Measurements from ENCODE around the gene TECPR2. TPM values are rescaled to one million over a fixed set of nuclear protein-coding genes. Genes with fewer than 3 reads are reported as not detected.

The TECPR2 gene, protein sequence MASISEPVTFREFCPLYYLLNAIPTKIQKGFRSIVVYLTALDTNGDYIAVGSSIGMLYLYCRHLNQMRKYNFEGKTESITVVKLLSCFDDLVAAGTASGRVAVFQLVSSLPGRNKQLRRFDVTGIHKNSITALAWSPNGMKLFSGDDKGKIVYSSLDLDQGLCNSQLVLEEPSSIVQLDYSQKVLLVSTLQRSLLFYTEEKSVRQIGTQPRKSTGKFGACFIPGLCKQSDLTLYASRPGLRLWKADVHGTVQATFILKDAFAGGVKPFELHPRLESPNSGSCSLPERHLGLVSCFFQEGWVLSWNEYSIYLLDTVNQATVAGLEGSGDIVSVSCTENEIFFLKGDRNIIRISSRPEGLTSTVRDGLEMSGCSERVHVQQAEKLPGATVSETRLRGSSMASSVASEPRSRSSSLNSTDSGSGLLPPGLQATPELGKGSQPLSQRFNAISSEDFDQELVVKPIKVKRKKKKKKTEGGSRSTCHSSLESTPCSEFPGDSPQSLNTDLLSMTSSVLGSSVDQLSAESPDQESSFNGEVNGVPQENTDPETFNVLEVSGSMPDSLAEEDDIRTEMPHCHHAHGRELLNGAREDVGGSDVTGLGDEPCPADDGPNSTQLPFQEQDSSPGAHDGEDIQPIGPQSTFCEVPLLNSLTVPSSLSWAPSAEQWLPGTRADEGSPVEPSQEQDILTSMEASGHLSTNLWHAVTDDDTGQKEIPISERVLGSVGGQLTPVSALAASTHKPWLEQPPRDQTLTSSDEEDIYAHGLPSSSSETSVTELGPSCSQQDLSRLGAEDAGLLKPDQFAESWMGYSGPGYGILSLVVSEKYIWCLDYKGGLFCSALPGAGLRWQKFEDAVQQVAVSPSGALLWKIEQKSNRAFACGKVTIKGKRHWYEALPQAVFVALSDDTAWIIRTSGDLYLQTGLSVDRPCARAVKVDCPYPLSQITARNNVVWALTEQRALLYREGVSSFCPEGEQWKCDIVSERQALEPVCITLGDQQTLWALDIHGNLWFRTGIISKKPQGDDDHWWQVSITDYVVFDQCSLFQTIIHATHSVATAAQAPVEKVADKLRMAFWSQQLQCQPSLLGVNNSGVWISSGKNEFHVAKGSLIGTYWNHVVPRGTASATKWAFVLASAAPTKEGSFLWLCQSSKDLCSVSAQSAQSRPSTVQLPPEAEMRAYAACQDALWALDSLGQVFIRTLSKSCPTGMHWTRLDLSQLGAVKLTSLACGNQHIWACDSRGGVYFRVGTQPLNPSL (N-terminal part only)
- total RNA-seq (10 to 100 TPM in 4 of 6 donors, 1 to 10 TPM in 2; 7.9 to 18.2 (median 11.0) TPM), polyA plus RNA-seq (10 to 100 TPM in 1 of 2 donors, 1 to 10 TPM in 1; 3.3 to 10.2 TPM)

DNA sequence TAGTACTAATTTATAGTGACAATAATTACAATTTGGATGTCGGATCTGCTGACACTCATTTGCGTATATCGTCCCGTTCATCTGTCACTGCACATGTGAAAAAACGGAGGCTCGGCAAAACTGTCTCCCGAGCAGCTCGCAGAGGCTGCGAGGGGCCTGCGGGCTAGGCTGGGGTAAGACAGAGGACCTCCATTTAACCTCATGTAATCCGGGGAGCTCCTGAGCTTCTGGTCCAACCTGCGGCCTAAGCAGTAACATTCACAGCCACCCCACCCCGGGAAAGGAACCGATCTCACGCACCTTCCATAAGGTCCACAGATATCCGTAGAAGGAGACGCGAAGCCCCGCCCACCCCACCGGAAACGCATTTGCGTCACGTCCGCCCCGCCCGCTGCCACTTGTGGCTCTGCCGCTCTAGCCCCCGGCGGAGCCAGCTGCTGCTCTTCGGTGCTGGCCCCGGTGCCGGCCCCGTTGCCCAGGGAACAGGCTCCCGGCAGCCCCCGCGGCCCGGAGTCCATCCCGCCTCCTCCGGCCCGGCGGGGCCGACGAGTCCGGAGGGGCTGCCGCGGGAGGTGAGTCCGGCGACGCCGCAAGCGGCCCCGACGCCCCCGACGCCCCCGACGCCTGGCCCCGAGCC is at the start of gene TECPR2, which contains the start of gene CINP:
TECPR2 (plus strand) TSS at position 397 of the 637 bp plus-strand sequence. CDS start 13,781 bp downstream, outside the sequence.
CINP (minus strand) TSS at position 346 of the 637 bp plus-strand sequence; CDS start at position 307, 39 bp downstream.
- intact Hi-C loops (cut with DNase I), result no loop called here
- Histone ChIP-seq H3K36me3 (peaks cover 0 to 12% (median 7%) of the 10 kb centered on the region in 3 donors), H3K4me1 (peaks cover 5 to 18% (median 7%) of the 10 kb centered on the region in 3 donors), H3K27ac (peak within 1 kb of the TSS; percentile 46 to 80 (median 74)), H3K4me3 (peak within 1 kb of the TSS; percentile 80 to 95 (median 88)), H3K9me3 (no peaks in the 10 kb centered on the region), H3K27me3 (no peaks in the 10 kb centered on the region)
- ATAC-seq (peak; percentile 98 to 100 (median 98)), FAIRE-seq (no peak), DNase-seq (peak; percentile 97 to 100 (median 98))
- TF ChIP-seq, protein P1, sequence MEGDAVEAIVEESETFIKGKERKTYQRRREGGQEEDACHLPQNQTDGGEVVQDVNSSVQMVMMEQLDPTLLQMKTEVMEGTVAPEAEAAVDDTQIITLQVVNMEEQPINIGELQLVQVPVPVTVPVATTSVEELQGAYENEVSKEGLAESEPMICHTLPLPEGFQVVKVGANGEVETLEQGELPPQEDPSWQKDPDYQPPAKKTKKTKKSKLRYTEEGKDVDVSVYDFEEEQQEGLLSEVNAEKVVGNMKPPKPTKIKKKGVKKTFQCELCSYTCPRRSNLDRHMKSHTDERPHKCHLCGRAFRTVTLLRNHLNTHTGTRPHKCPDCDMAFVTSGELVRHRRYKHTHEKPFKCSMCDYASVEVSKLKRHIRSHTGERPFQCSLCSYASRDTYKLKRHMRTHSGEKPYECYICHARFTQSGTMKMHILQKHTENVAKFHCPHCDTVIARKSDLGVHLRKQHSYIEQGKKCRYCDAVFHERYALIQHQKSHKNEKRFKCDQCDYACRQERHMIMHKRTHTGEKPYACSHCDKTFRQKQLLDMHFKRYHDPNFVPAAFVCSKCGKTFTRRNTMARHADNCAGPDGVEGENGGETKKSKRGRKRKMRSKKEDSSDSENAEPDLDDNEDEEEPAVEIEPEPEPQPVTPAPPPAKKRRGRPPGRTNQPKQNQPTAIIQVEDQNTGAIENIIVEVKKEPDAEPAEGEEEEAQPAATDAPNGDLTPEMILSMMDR (IDR thresholded peaks at IDR 0.05), result no peak
- WGBS, 2 donors, result 0% methylated on average over 46 to 58 of the region's 58 CpGs

DNA sequence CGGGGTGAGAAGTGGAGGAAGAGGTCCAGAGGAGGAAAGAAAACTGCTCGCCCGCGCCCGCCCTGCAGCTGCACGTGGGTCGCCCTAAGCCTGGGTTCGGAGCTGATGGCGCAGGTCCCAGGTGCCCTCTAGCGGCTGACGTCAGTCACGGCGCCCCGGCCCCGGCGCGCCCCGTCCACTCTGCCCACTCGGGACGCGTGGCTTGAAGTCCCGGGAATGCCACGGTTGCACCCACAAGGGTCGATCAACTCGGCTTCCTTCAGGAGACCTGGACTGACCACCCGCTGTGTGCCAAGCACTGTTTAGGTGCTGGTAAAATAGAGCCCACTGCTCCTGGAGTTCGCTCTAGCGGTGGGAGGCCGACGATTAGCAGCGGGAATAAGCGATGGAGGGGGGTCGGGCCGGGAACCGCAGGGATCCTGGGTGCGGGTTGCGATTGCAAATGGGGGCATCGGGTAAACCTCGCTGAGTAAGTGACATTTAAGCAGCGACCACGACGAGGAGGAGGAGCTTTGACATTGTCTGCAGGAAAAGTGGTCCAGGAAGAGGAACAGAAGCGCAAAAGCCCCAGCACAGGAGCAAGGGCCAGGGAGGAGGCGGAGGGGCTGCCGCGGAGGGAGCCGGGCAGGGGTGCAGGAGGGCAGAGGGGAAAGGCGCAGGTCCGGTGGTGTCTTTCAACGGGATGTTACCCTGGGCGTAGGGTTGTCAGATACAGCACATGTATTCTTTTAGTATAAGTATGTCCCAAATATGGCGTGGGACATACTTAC is 48.3 kb upstream of the TECPR2 start:
- ATAC-seq (peak; percentile 56 to 82 (median 76)), FAIRE-seq (no peak), DNase-seq (peak; percentile 77 to 94 (median 86))
- Histone ChIP-seq H3K27me3 (no peaks in the 10 kb centered on the region), H3K36me3 (no peaks in the 10 kb centered on the region), H3K4me1 (peaks cover 0 to 8% (median 0%) of the 10 kb centered on the region in 3 donors), H3K4me3 (peak overlapping the region; percentile 13 to 51 (median 28)), H3K9me3 (no peaks in the 10 kb centered on the region), H3K27ac (peak overlapping the region in 1 of 4 donors; percentile 39)
- WGBS, 2 donors, result 8 to 9% methylated on average over 52 of the region's 52 CpGs
- intact Hi-C loops (cut with DNase I), result loop anchor here (2.0 to 5.0 kb wide), 2 partner anchors 80 to 82 kb away; no protein-coding TSS in a partner anchor
- TF ChIP-seq, protein P1 (IDR thresholded peaks at IDR 0.05), result peak; percentile 86 to 96 (median 93)

DNA sequence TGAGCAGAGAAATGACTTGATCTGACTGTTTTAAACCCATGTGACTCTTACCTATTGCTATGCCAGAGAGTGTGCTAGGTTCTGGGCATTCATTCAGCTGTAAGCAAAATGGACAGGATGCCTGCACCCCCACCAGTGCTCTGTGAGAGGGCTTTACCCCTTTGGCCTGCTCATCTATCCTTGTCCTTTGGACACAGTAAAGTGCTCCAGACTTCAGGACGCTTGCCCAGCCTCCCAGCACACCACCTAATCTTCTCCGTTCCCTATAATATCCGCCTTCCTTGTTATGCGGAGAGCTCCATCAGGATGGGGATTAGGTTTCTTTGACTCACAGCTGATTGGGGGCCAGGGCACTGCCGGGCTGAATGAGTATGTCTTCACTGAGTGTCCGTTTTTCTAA is 47.6 kb upstream of the TECPR2 start:
- no peak for FAIRE-seq
- Histone ChIP-seq H3K27me3 (no peaks in the 10 kb centered on the region), H3K4me3 (no peak overlapping the region), H3K4me1 (peaks cover 0 to 8% (median 0%) of the 10 kb centered on the region in 3 donors), H3K9me3 (no peaks in the 10 kb centered on the region), H3K36me3 (no peaks in the 10 kb centered on the region), H3K27ac (no peak overlapping the region)
- no peak for ATAC-seq
- WGBS, 2 donors, result 82 to 85% methylated on average over 6 of the region's 6 CpGs
- intact Hi-C loops (cut with DNase I), result loop anchor here in 1 of 3 donors (2.0 kb wide), 1 partner anchor 80 kb away; no protein-coding TSS in a partner anchor
- peak in 1 of 6 donors; percentile 22 for DNase-seq
- TF ChIP-seq, protein P1 (IDR thresholded peaks at IDR 0.05), result no peak

Measured in pancreas (tissue), 10 donors.